GM19240 (cell line): ENCODE data around the gene B3GNT3.

Experiments
- DNase-seq: peaks from one replicate; pipeline ENCODE4 v3.0.0; 2011; ENCODE audit warnings: low spot score; ENCODE audit not compliant: insufficient read length

The B3GNT3 gene

GRCh38 chr19:17794731-17795494 is at the start of gene B3GNT3:
Gene B3GNT3 (plus strand): TSS chr19:17795138. CDS start chr19:17807808, 12,670 bp downstream.
- no peak for DNase-seq

GRCh38 chr19:17747205-17748098 is 47.5 kb upstream of the B3GNT3 start:
- DNase-seq: peak; percentile 91

- DNase-seq: no peak
Observed at GRCh38 chr19:17748884-17749638, 45.9 kb upstream of the B3GNT3 start.

- DNase-seq: no peak
Observed at GRCh38 chr19:17749912-17750317, 45.0 kb upstream of the B3GNT3 start.

GRCh38 chr19:17751103-17751911 is 43.6 kb upstream of the B3GNT3 start, which contains the start of gene FCHO1:
Gene FCHO1 (plus strand): TSS chr19:17751477. CDS start chr19:17755165, 3,688 bp downstream.
- peak; percentile 64 for DNase-seq

- no peak for DNase-seq
Observed at GRCh38 chr19:17751912-17752273, 43.0 kb upstream of the B3GNT3 start.

- no peak for DNase-seq
Observed at GRCh38 chr19:17752865-17753639, 41.9 kb upstream of the B3GNT3 start.

GRCh38 chr19:17753976-17754375 is 41.0 kb upstream of the B3GNT3 start:
- no peak for DNase-seq

- DNase-seq: no peak
Observed at GRCh38 chr19:17754634-17755442, 40.1 kb upstream of the B3GNT3 start.

GRCh38 chr19:17755443-17755890 is 39.5 kb upstream of the B3GNT3 start:
- DNase-seq: no peak

- peak; percentile 47 for DNase-seq
Observed at GRCh38 chr19:17755977-17756670, 38.8 kb upstream of the B3GNT3 start.

- DNase-seq: no peak
Observed at GRCh38 chr19:17757125-17757524, 37.8 kb upstream of the B3GNT3 start.

- DNase-seq: no peak
Observed at GRCh38 chr19:17758515-17758914, 36.4 kb upstream of the B3GNT3 start.

GRCh38 chr19:17761148-17761547 is 33.8 kb upstream of the B3GNT3 start:
- no peak for DNase-seq

- DNase-seq: no peak
Observed at GRCh38 chr19:17762505-17763229, 32.3 kb upstream of the B3GNT3 start.

- DNase-seq: no peak
Observed at GRCh38 chr19:17764348-17764747, 30.6 kb upstream of the B3GNT3 start.

- no peak for DNase-seq
Observed at GRCh38 chr19:17765069-17765618, 29.8 kb upstream of the B3GNT3 start.
